ENCODE measurements around the gene PIK3R6.

The PIK3R6 gene

DNA sequence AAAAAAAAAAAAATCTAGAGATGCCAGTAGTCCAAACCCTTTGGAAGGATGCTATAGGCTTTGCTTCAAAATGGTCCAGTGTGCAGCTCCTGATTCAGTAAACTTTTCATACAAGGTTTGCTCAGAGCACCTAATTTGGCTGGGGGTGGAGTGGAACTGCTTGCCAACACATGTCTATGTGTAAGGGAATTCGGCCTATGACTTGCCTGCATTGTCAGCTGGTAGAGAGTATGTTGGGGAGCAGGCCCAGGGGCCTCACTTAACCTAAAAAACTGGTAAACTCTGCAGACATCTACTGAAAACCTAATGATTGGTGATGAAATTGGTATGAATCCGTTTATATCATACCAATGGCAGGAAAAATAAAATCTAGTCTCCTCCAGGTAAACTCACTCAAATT lies 66.8 kb downstream of the PIK3R6 start:
- DNase-seq (ENCODE audit: low spot score in 2 of 2) (no peak), ATAC-seq (ENCODE audit: low read depth) (no peak)
- H3K27ac Mint-ChIP-seq: no peak overlapping the region
- H3K27me3 Mint-ChIP-seq: no peaks in the 10 kb centered on the region
- no peaks in the 10 kb centered on the region for H3K9me3 Mint-ChIP-seq
- peaks cover 5% of the 10 kb centered on the region for H3K36me3 Mint-ChIP-seq
- no peak overlapping the region for H3K4me3 Mint-ChIP-seq
- peaks cover 7% of the 10 kb centered on the region for H3K4me1 Mint-ChIP-seq

DNA sequence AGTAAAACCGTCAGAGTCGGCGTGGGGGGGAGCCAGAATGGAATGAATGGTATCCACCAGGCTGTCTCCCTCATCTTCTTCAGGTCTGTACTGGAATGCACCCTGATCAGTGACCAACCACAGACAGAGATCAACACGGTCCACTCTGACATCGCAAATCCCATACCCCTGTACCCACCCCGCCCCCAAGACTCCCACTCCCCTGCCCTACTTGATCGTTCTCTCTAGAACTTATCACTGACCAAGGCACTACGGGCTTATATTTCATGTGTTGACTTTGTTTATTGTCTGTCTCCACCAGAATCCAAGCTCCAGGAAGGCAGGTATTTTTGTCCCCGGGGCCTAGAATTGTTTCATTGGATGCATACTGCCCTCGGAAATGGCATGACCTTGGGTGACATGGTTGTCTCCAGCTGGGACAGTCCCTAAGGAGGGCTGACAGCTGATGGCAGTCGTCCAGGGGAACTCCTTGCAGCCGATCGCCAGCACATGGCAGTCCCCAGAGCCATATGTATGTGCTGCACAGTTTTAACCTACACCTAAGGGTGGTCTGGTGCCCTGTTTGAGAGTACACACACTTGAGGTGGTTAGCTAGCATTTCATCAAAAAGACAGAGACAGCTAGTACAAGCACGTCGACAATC lies 67.8 kb downstream of the PIK3R6 start:
- no peak for ATAC-seq (ENCODE audit: low read depth)
- Mint-ChIP-seq H3K27me3 (no peaks in the 10 kb centered on the region), H3K27ac (no peak overlapping the region), H3K9me3 (no peaks in the 10 kb centered on the region), H3K4me1 (peaks cover 8% of the 10 kb centered on the region), H3K36me3 (peaks cover 5% of the 10 kb centered on the region), H3K4me3 (no peak overlapping the region)
- DNase-seq (ENCODE audit: low spot score in 2 of 2): peak in 1 of 2 donors; percentile 5

DNA sequence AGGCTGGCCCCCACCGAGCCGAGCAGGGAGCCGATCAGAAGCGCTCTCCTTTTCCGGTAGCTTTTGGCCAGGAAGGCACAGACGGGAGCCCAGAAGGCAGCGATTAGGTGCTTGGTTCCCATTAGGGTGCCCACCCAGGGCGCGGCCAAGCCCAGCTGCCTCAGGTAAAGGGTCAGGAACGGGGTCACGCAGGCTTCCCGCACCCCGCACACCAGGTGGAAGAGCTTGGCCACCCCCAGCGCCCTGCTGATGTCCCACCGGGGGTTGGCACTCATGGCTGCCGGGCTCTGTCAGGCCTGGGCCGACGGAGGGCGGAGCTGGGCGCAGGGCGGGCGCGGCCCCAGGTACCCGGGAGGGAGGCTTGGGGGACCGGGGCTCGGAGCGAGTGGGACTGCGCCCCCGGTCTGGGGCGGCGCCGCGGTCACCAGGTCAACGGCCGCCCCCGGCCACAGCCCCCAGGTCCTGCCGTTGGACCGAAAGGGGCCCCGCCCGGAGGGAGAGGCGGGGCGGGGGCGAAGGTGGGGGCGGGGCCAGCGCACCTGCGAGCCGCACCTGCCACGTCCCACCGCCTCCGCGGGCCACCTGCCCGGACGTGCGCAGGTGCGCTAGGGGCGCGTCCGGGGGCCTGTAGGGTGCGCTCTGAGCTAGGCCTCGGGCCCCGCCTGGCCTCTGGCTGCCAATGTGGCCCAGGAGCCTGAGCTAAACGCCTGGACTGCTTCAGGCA lies 68.5 kb downstream of the PIK3R6 start, which contains the start of gene MFSD6L:
Gene MFSD6L (minus strand): TSS at position 520 of the 724 bp plus-strand sequence. CDS start 245 bp downstream, at position 275.
- ATAC-seq (ENCODE audit: low read depth): peak; percentile 97
- DNase-seq (ENCODE audit: low spot score in 2 of 2): peak; percentile 23 to 32

DNA sequence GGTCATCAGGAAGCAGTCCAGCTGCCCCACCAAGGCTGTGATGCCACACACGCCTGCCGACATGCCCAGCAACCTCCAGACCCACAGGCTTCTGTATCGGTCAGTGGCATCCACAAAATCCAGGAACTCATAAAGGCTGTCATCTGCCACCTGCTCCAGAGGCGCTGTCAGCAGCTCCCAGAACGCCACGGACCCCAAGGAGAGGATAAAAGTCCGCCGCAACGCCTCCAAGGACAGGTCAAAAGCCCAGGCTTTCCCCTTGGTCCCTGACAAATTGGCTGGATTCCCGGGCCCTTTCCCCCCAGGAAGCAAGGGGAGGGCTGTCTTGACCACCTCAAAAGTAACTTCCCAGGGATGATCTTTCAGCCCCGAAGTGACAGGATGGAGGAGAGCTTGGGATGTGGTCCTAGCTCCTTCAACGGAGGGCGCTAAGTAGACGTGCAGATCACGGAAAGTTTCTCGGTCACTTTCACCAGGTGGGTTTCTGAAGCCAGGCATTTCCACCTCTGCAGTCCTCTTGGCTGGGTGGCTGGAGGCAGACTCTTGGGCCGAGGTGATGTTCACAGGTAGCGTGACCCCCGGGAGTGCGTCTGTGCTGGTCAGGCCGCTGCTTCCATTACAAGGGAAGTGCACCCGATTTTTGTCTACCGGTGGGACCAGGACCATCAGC lies 69.2 kb downstream of the PIK3R6 start:
- no peak for DNase-seq (ENCODE audit: low spot score in 2 of 2)

More for the DNA sequence above, 68.5 kb downstream of the PIK3R6 start, which contains the start of gene MFSD6L:
- H3K36me3 Mint-ChIP-seq: peaks cover 5% of the 10 kb centered on the region
- no peak within 1 kb of the TSS for H3K4me3 Mint-ChIP-seq
- no peak within 1 kb of the TSS for H3K27ac Mint-ChIP-seq
- H3K27me3 Mint-ChIP-seq: no peaks in the 10 kb centered on the region
- H3K4me1 Mint-ChIP-seq: peaks cover 9% of the 10 kb centered on the region
- no peaks in the 10 kb centered on the region for H3K9me3 Mint-ChIP-seq

DNA sequence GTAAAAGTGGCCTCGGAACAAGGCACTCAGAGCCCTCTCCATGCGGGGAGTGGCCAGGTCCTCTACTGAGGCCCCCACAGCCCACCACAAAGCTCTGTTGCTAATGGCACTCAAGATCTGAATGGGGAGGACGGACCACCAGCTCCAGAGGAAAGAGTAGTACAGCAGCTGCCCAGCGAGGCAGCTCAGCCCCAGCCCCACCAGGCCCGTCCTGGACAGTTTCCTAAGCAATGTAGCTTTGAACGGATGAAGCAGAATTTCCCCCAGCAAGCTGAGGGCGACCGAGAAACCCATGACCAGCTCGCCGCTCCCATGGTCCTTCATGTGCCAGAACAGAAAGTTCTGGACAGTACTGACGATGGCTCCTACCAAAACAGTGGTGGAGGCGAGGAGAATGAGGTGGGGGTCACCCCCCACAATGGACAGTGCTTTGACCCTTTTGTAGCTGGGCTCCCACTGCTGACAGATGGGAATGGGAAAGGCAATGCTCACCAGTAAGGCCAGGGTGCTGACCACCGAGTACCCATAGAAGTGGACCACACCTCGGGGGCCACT lies 69.8 kb downstream of the PIK3R6 start:
- ATAC-seq (ENCODE audit: low read depth) (no peak), DNase-seq (ENCODE audit: low spot score in 2 of 2) (no peak)
- Mint-ChIP-seq H3K4me1 (peaks cover 11% of the 10 kb centered on the region), H3K27me3 (no peaks in the 10 kb centered on the region), H3K36me3 (peaks cover 2% of the 10 kb centered on the region), H3K4me3 (no peak overlapping the region), H3K27ac (no peak overlapping the region), H3K9me3 (no peaks in the 10 kb centered on the region)

More for the DNA sequence above, 69.2 kb downstream of the PIK3R6 start:
- Mint-ChIP-seq H3K4me3 (no peak overlapping the region), H3K27ac (no peak overlapping the region), H3K9me3 (no peaks in the 10 kb centered on the region), H3K36me3 (peaks cover 3% of the 10 kb centered on the region), H3K27me3 (no peaks in the 10 kb centered on the region), H3K4me1 (peaks cover 13% of the 10 kb centered on the region)
- no peak for ATAC-seq (ENCODE audit: low read depth)

DNA sequence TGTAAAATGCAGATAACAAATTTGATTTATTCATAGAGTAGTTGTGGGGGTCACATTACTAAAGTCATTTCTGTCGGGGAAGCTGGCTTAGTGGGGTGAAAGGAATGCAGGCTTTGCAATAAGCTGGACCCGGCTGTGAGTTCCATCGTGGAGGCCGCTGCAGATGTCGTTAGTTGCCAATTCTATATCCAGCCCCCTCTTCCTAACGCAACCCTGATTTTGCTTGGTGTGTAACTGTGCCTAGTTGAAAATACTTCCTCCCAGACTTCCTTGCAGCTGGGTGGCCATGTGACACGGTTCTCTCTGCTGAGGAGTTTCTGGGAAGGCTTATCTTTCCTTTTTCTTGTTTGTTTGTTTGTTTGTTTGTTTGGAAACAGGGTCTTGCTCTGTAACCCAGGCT lies 72.8 kb downstream of the PIK3R6 start:
- ATAC-seq (ENCODE audit: low read depth): no peak
- no peak for DNase-seq (ENCODE audit: low spot score in 2 of 2)
- no peak overlapping the region for H3K4me3 Mint-ChIP-seq
- no peaks in the 10 kb centered on the region for H3K9me3 Mint-ChIP-seq
- peaks cover 11% of the 10 kb centered on the region for H3K4me1 Mint-ChIP-seq
- no peaks in the 10 kb centered on the region for H3K27me3 Mint-ChIP-seq
- no peak overlapping the region for H3K27ac Mint-ChIP-seq
- H3K36me3 Mint-ChIP-seq: peaks cover 2% of the 10 kb centered on the region

DNA sequence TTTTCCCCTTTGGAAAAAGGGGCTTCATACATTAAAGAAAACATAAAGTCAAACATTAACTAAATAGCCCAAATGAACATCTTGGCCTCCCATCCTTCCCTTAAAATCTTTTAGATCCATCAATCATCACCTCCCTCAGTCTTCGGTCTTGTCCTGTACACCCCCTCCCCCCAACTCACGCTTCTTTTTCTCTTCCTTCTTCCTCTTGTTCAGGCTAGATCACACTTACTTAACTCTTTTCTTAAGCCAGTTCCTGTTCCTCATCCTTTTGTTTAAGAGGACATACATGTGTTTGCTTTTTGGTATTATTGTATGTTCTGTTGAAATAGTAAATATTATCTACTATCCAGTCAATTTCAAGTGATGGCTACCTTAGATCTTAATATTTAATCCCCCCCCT lies 73.8 kb downstream of the PIK3R6 start:
- H3K36me3 Mint-ChIP-seq: peaks cover 2% of the 10 kb centered on the region
- peak overlapping the region; percentile 1 for H3K27ac Mint-ChIP-seq
- peaks cover 11% of the 10 kb centered on the region for H3K4me1 Mint-ChIP-seq
- H3K27me3 Mint-ChIP-seq: no peaks in the 10 kb centered on the region
- no peak for ATAC-seq (ENCODE audit: low read depth)
- no peak overlapping the region for H3K4me3 Mint-ChIP-seq
- DNase-seq (ENCODE audit: low spot score in 2 of 2): no peak
- H3K9me3 Mint-ChIP-seq: no peaks in the 10 kb centered on the region

DNA sequence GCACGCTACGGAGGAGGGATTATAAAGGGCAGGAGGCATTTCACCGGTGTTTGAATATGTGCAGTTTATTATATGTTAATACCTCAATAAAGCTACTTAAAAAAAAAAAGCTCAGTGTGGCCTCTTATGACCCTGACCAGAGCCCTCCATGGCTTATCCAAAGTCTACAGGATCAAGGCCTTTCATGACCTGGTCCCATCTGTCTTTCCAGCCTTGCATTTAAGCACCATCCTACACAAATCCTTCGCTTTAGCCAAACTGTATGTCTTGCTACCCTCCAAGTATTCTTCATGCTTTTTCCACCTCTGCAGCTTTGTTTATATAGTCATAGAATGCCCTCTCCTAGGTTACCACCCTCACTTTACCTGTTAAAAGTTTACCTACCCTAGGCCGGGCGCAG lies 74.8 kb downstream of the PIK3R6 start:
- peaks cover 2% of the 10 kb centered on the region for H3K27me3 Mint-ChIP-seq
- no peaks in the 10 kb centered on the region for H3K9me3 Mint-ChIP-seq
- ATAC-seq (ENCODE audit: low read depth) (no peak), DNase-seq (ENCODE audit: low spot score in 2 of 2) (no peak)
- peaks cover 1% of the 10 kb centered on the region for H3K36me3 Mint-ChIP-seq
- no peak overlapping the region for H3K4me3 Mint-ChIP-seq
- H3K27ac Mint-ChIP-seq: no peak overlapping the region
- H3K4me1 Mint-ChIP-seq: peaks cover 11% of the 10 kb centered on the region

DNA sequence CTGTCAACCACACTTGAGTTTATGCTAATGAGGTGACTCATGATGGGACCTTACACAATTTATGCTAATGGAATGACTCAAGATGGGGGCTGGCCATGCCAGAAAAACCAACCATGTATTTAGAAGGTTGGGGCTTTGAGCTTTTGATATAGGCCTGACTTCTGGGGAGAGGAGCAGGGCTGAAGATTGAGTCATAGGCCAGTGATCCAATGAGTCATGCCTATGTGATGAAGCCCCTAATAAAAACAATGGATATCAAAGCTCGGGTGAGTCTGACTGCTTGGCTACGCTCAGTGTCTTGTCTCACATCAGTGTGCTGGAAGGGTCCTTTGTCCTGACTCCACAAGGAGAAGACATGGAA lies 75.6 kb downstream of the PIK3R6 start:
- Mint-ChIP-seq H3K4me3 (no peak overlapping the region), H3K9me3 (no peaks in the 10 kb centered on the region), H3K36me3 (no peaks in the 10 kb centered on the region), H3K27ac (no peak overlapping the region), H3K4me1 (peaks cover 11% of the 10 kb centered on the region), H3K27me3 (peaks cover 2% of the 10 kb centered on the region)
- ATAC-seq (ENCODE audit: low read depth): no peak
- DNase-seq (ENCODE audit: low spot score in 2 of 2): no peak

DNA sequence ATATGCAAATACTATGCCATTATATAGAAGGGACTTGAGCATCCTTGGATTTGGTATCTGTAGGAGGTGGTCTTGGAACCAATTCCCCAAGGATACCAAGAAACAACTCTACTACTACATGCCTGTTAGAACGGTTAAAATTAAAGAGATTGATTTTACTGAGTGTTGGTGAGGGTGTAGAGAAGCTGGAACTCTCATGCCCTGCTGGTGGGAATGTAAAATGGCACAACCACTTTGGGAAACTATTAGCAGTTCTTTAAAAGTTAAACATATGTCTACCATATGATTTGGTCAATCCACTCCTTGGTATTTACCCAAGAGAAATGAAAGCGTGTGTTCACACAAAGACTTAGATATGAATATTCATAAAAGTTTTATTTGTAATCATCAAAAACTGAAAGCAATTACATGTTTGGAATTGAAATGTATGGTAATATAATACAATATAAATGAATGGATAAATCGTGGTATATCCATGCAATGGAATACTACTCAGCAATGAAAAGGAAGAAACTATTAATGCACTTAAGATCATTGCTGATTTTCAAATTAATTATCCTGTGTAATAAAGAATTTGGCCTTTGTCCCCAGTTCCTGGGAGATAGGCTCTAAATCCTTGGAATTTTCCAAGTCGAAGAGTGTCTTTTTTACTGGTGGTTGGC lies 76.1 kb downstream of the PIK3R6 start:
- ATAC-seq (ENCODE audit: low read depth) (no peak), DNase-seq (ENCODE audit: low spot score in 2 of 2) (no peak)
- no peaks in the 10 kb centered on the region for H3K9me3 Mint-ChIP-seq
- no peaks in the 10 kb centered on the region for H3K36me3 Mint-ChIP-seq
- H3K27me3 Mint-ChIP-seq: peaks cover 2% of the 10 kb centered on the region
- no peak overlapping the region for H3K27ac Mint-ChIP-seq
- peaks cover 11% of the 10 kb centered on the region for H3K4me1 Mint-ChIP-seq
- no peak overlapping the region for H3K4me3 Mint-ChIP-seq

DNA sequence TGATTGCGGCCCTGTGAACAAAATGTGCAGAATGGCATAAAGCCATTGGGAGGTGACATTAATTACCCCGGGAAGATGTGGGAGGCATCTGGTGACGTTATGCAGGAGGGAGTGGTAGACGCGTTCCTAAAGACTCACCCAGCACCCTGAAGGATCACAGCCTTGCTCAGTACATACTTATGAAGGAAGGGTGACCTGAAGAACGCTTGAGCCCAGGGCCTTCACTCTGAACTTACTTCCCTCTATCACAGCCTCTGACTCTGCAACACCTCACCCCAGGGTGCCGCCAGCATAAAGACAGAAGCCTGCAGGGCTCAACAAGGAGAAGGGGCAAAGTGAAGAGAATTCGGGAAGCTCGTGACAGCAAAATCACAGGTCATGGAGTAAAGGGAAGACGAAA lies 77.7 kb downstream of the PIK3R6 start:
- DNase-seq (ENCODE audit: low spot score in 2 of 2): no peak
- no peak for ATAC-seq (ENCODE audit: low read depth)
- Mint-ChIP-seq H3K36me3 (no peaks in the 10 kb centered on the region), H3K9me3 (no peaks in the 10 kb centered on the region), H3K4me1 (peaks cover 10% of the 10 kb centered on the region), H3K4me3 (no peak overlapping the region), H3K27me3 (peaks cover 2% of the 10 kb centered on the region), H3K27ac (no peak overlapping the region)

DNA sequence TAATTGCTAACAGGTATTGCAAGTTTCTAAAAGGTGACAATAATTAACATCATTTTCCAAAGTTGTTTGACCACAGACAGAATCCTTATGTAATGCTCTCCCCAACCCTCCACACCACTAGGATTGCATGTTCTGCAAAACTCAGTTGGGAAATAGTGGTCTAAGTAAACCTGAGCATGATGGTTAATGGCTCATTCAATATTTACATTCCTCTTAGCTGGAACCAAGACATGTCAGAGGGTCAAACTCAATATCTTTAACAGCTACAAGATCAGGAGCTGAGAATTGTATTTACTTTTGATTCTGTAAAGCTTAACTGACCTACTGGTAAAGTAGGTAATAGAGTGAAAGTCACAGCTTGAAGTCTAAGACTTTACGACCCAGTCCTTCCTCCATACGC lies 78.5 kb downstream of the PIK3R6 start:
- H3K4me3 Mint-ChIP-seq: no peak overlapping the region
- no peaks in the 10 kb centered on the region for H3K9me3 Mint-ChIP-seq
- H3K4me1 Mint-ChIP-seq: peaks cover 5% of the 10 kb centered on the region
- DNase-seq (ENCODE audit: low spot score in 2 of 2) (no peak), ATAC-seq (ENCODE audit: low read depth) (no peak)
- peaks cover 2% of the 10 kb centered on the region for H3K27me3 Mint-ChIP-seq
- H3K27ac Mint-ChIP-seq: no peak overlapping the region
- H3K36me3 Mint-ChIP-seq: no peaks in the 10 kb centered on the region

DNA sequence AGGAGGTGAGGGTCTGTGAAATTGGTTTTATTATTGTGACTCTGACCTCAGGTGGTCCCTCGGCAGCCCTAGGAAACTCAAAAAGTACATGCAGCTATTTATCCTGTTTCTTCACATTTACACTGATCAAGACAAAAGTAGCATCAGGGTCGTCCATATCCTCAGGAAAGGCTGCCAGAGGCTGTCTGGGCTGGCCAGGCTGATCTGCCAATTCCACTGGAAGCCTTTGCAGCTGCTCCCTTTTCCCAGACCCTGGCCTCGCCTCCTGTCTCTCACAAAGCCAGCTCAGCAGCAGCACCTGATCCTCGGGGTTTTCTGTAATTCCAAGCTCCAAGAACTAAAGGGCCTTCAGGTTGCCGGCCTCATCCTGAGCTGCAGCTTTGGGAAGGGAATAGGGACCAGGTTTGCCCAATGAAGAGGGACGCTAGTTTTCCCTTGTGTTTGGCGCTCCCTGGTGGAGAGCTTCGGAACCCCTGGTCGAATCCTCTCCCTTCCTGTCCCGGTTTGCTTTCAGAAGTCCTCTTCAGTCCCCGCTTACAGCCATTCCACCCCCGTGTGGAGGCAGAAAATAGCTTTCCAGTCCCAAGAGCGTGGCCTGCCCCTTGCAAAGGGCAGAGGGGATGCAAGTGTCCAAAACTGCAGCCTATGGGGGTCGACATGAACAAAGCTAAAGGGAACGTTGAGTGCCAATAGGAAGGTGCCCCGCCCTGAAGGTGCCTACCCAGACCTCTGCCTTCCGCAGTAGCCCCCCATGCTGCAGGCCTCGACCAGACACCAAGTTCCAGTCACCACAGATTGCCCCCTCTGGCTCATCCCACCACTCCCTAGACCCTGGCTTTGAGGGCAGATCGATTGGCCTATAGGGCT lies 81.7 kb downstream of the PIK3R6 start:
- no peak overlapping the region for H3K4me3 Mint-ChIP-seq
- H3K27me3 Mint-ChIP-seq: peaks cover 2% of the 10 kb centered on the region
- no peaks in the 10 kb centered on the region for H3K36me3 Mint-ChIP-seq
- DNase-seq (ENCODE audit: low spot score in 2 of 2) (peak; percentile 53 to 71), ATAC-seq (ENCODE audit: low read depth) (peak; percentile 37)
- no peaks in the 10 kb centered on the region for H3K4me1 Mint-ChIP-seq
- H3K27ac Mint-ChIP-seq: no peak overlapping the region
- H3K9me3 Mint-ChIP-seq: no peaks in the 10 kb centered on the region
